HG03520 (cell line): ENCODE measurements around the gene BAZ1B.
"Not testable (repeated sequence)": the region's sequence is repeated elsewhere in the genome, so short reads cannot be mapped to it uniquely, and the experiment has no call there.

Source experiments
- ATAC-seq: cut with Tn5 transposase; IDR thresholded peaks from one replicate; pipeline ENCODE4 v1.9.1; 2021; ENCODE audit warnings: mild to moderate bottlenecking, moderate library complexity; ENCODE audit not compliant: unreplicated experiment

Gene BAZ1B

GRCh38 chr7:73544678-73545077 is 22.6 kb upstream of the BAZ1B start:
- no peak for ATAC-seq

GRCh38 chr7:73541722-73542121 is 19.6 kb upstream of the BAZ1B start:
- no peak for ATAC-seq

GRCh38 chr7:73539709-73540108 is 17.6 kb upstream of the BAZ1B start:
- ATAC-seq: no peak

DNA sequence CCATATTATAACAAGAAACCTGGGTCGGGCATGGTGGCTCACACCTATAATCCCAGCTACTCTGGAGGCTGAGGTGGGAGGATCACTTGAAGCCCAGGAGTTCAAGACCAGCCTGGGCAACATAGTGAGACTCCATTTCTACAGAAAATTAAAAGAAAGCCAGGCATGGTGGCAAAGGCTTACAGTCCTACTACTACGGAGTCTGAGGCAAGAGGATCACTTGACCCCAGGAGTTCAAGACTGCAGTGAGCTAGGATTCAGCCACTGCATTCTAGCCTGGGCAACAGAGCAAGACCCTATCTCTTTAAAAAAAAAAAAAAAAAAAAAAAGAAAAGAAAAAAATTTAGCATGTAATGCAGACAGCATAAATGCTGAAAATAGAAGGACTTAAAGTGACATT is 16.4 kb upstream of the BAZ1B start:
- not testable (repeated sequence) for ATAC-seq

GRCh38 chr7:73537051-73537450 is 15.0 kb upstream of the BAZ1B start:
- no peak for ATAC-seq

- ATAC-seq: no peak
Observed at GRCh38 chr7:73536479-73536878, 14.4 kb upstream of the BAZ1B start.

DNA sequence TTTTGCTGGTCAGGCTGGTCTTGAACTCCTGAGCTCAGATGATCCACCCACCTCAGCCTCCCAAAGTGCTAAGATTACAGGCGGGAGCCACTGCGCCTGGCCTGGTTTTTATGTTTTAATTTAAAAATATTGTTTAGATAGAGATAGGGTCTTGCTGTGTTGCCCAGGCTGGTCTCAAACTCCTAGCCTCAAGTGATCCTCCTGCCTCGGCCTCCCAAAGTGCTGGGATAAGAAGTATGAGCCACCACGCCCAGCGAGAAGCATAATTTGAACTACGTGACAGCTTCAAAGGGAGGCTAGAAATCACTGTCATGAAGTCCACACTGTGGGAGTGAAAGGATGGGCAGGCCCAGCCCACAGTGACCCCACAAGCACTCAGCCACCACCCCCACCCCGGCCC is 13.8 kb upstream of the BAZ1B start:
- ATAC-seq: not testable (repeated sequence)

DNA sequence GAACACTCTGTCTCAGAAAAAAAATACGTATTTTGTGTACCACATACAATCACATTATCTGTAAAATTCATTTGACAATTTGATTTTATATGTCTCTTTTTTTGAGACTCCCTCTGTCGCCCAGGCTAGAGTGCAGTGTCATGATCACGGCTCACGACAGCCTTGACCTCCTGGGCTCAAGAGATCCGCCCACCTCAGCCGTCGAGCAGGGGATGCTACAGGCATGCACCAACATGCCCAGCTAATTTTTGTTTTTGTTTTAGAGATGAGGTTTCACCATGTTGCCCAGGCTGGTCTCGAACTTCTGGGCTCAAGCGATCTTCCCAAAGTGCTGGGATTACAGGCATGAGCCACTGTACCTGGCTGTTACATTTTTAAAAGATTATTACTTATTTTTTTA is 11.6 kb upstream of the BAZ1B start:
- no peak for ATAC-seq

GRCh38 chr7:73532224-73532623 is 10.1 kb upstream of the BAZ1B start:
- no peak for ATAC-seq

- ATAC-seq: no peak
Observed at GRCh38 chr7:73530800-73531199, 8.7 kb upstream of the BAZ1B start.

GRCh38 chr7:73526896-73527821 is 5.1 kb upstream of the BAZ1B start:
- no peak for ATAC-seq

DNA sequence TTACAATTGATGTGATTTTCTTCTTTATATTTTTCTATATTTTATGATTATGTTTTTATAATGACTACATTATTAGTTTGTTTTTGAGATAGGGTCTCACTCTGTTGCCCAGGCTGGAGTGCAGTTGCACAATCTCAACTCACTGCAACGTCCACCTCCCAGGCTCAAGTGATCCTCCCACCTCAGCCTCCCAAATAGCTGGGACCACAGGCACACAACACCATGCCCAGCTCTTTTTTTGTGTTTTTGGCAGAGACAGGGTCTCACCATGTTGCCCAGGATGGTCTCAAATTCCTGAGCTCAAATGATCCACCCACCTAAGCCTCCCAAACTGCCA is 4.0 kb upstream of the BAZ1B start:
- ATAC-seq: not testable (repeated sequence)

GRCh38 chr7:73521636-73522104 is 423 bp downstream of the BAZ1B start:
- ATAC-seq: peak; percentile 27

- no peak for ATAC-seq
Observed at GRCh38 chr7:73520673-73521635, 1.1 kb downstream of the BAZ1B start.

DNA sequence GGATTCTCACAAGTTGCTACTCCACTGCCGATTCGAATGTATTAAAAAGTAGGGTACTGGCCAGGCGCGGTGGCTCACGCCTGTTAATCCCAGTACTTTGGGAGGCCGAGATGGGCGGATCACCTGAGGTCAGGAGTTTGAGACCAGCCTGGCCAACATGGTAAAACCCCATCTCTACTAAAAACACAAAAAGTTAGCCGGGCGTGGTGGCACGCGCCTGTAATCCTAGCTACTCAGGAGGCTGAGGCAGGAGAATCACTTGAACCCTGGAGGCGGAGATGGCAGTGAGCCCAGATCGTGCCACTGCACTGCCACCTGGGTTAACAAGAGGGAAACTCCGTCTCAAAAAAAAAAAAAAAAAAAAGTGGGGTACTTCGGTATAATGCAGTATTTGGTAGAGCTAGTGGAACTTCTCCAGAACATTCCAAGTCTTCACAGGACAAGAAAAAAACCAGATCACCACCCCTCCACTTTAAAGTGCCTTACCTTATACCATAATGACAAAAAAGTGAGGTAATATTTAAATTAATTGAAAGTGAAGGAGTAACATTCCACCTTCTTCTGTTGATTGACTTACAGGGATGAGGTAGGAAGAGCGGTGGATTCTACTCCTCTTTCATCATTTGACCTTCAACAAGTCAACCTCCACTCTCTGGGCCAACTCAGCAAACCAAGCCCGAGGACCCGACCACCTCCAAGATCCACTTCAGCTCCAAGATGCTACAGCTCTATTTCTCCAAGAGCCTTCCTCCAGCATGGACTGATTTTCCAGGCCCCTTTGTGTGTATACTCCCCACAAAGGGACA is 2.0 kb downstream of the BAZ1B start:
- no peak for ATAC-seq

- no peak for ATAC-seq
Observed at GRCh38 chr7:73518470-73518869, 3.6 kb downstream of the BAZ1B start.

DNA sequence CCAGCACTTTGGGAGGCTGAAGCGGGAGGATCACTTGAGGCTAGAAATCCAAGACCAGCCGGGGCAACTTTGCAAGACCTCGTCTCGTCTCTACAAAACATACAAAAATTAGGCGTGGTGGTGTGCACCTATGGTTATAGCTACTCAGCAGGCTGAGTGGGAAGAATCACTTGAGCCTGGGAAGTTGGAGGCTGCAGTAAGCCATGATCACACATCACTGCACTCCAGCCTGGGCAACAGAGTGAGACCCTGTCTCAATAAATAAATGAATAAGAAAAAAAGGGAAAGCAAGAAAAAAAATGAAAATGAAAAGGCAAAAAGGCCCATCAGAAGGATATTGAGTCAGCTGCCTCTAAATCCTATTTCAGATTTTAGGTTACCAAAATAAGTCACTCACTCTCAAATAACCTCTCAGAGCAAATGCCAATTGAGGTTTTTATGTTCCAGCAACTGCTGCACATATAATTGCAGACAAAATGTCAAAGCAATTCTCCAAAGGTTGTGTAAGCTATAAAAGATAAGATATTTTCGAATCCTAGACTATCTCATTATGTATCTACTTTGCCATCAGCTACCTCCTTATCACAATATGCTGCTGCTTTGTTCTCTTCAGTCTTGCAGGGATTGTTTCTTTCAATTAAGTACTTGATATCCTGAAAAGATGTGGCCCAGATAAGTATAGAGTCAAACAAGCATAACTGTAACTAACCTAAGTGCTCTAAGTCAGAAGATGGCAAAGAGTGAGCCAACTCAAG is 4.7 kb downstream of the BAZ1B start:
- ATAC-seq: no peak

GRCh38 chr7:73515178-73515577 is 6.9 kb downstream of the BAZ1B start:
- no peak for ATAC-seq

GRCh38 chr7:73512018-73512780 is 9.9 kb downstream of the BAZ1B start:
- ATAC-seq: no peak
